ENCODE results near the gene PLEKHJ1. TPM values are rescaled to one million over a fixed set of nuclear protein-coding genes. Genes with fewer than 3 reads are reported as not detected.

PLEKHJ1 gene
- total and polyA plus RNA-seq, 2 of the 13 experiments (the other 11 are each of a cell fraction or from before 2014, with no cell fraction given) = 70.5 to 130 TPM

DNA sequence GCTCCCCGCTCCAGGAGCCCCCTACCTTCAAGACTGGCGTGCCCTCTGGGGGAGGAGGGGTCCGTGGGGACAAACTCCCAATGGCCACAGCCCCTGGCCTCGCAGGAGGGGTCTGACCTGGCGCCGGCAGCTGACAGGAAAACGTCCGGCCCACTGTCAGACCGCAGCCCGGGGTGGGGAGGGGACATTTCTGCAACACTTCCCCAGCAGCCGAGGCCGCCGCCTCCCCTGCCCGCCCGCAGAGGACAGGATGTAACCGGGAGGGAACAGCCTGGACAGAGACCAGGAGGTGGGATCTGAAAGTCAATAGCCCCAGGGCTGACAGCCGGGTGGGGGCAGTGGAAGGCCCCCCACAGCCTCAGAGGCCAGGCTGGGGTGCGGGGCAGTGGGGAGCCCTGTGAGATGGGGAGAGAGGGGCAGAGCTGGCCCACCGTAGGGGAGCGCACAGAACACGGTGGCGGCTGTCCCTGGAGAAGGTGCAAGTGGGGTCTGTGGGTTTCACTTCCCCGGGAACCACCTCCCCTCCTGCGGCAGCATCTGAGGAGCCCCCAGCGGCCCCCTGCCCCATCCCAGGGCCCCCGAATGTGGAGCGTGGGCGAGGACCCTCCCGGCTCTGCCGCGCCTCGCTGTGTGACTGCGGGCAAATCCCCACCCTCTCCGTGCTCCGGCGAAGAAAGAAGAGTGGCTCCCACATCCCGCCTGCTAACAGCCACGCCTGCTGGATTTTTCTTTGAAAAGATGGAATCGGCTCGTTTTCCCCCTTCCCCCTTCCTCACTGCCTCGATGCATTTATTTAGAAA lies 46.1 kb upstream of the PLEKHJ1 start, which contains the start of gene PEAK3 (continued):
- TF ChIP-seq, protein P1, sequence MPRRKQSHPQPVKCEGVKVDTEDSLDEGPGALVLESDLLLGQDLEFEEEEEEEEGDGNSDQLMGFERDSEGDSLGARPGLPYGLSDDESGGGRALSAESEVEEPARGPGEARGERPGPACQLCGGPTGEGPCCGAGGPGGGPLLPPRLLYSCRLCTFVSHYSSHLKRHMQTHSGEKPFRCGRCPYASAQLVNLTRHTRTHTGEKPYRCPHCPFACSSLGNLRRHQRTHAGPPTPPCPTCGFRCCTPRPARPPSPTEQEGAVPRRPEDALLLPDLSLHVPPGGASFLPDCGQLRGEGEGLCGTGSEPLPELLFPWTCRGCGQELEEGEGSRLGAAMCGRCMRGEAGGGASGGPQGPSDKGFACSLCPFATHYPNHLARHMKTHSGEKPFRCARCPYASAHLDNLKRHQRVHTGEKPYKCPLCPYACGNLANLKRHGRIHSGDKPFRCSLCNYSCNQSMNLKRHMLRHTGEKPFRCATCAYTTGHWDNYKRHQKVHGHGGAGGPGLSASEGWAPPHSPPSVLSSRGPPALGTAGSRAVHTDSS (CRISPR knock-in tag; conservative IDR thresholded peaks at IDR 0.05) = no peak
- TF ChIP-seq ZFX (CRISPR knock-in tag; IDR thresholded peaks at IDR 0.05; ENCODE audit: low read depth) (peak; percentile 52; the same call in 1 of the 2 replicates), MTA1 (CRISPR knock-in tag; IDR thresholded peaks at IDR 0.05; ENCODE audit: borderline replicate concordance) (no peak), FIP1L1 (IDR thresholded peaks at IDR 0.05; ENCODE audit: borderline replicate concordance, insufficient read depth, low read depth, low read length) (no peak), NAIF1 (CRISPR knock-in tag; IDR thresholded peaks at IDR 0.05; ENCODE audit: borderline replicate concordance) (no peak), ZNF350 (CRISPR knock-in tag; IDR thresholded peaks at IDR 0.05; ENCODE audit: borderline replicate concordance, low read depth) (peak; percentile 26; the same call in 1 of the 2 replicates), RFXAP (CRISPR knock-in tag; IDR thresholded peaks at IDR 0.05; ENCODE audit: borderline replicate concordance) (no peak)
- TF ChIP-seq, protein P2, sequence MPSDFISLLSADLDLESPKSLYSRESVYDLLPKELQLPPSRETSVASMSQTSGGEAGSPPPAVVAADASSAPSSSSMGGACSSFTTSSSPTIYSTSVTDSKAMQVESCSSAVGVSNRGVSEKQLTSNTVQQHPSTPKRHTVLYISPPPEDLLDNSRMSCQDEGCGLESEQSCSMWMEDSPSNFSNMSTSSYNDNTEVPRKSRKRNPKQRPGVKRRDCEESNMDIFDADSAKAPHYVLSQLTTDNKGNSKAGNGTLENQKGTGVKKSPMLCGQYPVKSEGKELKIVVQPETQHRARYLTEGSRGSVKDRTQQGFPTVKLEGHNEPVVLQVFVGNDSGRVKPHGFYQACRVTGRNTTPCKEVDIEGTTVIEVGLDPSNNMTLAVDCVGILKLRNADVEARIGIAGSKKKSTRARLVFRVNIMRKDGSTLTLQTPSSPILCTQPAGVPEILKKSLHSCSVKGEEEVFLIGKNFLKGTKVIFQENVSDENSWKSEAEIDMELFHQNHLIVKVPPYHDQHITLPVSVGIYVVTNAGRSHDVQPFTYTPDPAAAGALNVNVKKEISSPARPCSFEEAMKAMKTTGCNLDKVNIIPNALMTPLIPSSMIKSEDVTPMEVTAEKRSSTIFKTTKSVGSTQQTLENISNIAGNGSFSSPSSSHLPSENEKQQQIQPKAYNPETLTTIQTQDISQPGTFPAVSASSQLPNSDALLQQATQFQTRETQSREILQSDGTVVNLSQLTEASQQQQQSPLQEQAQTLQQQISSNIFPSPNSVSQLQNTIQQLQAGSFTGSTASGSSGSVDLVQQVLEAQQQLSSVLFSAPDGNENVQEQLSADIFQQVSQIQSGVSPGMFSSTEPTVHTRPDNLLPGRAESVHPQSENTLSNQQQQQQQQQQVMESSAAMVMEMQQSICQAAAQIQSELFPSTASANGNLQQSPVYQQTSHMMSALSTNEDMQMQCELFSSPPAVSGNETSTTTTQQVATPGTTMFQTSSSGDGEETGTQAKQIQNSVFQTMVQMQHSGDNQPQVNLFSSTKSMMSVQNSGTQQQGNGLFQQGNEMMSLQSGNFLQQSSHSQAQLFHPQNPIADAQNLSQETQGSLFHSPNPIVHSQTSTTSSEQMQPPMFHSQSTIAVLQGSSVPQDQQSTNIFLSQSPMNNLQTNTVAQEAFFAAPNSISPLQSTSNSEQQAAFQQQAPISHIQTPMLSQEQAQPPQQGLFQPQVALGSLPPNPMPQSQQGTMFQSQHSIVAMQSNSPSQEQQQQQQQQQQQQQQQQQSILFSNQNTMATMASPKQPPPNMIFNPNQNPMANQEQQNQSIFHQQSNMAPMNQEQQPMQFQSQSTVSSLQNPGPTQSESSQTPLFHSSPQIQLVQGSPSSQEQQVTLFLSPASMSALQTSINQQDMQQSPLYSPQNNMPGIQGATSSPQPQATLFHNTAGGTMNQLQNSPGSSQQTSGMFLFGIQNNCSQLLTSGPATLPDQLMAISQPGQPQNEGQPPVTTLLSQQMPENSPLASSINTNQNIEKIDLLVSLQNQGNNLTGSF (CRISPR knock-in tag; IDR thresholded peaks at IDR 0.05) = no peak
- TF ChIP-seq, protein P3, sequence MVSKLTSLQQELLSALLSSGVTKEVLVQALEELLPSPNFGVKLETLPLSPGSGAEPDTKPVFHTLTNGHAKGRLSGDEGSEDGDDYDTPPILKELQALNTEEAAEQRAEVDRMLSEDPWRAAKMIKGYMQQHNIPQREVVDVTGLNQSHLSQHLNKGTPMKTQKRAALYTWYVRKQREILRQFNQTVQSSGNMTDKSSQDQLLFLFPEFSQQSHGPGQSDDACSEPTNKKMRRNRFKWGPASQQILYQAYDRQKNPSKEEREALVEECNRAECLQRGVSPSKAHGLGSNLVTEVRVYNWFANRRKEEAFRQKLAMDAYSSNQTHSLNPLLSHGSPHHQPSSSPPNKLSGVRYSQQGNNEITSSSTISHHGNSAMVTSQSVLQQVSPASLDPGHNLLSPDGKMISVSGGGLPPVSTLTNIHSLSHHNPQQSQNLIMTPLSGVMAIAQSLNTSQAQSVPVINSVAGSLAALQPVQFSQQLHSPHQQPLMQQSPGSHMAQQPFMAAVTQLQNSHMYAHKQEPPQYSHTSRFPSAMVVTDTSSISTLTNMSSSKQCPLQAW (CRISPR knock-in tag; IDR thresholded peaks at IDR 0.05) = peak; percentile 37; the same call in 1 of the 2 replicates
- TF ChIP-seq, protein P4, sequence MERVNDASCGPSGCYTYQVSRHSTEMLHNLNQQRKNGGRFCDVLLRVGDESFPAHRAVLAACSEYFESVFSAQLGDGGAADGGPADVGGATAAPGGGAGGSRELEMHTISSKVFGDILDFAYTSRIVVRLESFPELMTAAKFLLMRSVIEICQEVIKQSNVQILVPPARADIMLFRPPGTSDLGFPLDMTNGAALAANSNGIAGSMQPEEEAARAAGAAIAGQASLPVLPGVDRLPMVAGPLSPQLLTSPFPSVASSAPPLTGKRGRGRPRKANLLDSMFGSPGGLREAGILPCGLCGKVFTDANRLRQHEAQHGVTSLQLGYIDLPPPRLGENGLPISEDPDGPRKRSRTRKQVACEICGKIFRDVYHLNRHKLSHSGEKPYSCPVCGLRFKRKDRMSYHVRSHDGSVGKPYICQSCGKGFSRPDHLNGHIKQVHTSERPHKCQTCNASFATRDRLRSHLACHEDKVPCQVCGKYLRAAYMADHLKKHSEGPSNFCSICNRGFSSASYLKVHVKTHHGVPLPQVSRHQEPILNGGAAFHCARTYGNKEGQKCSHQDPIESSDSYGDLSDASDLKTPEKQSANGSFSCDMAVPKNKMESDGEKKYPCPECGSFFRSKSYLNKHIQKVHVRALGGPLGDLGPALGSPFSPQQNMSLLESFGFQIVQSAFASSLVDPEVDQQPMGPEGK (CRISPR knock-in tag; IDR thresholded peaks at IDR 0.05) = peak; percentile 84
- TF ChIP-seq, protein P5, sequence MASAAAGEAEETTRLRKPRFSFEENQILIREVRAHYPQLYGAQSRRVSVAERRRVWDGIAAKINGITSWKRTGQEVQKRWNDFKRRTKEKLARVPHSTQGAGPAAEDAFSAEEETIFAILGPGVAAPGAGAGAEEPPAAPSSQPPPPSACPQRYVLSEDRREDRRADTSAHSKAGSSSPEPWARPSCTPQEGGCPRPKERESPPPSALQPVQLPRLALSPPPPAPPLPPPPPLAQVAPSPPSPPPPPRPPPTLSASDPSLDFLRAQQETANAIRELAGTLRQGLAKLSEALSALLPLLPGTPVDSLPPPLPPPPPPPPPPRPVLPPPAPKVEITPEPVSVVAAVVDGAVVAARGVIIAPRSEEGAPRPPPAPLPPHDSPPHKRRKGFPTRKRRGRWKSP (CRISPR knock-in tag; IDR thresholded peaks at IDR 0.05) = no peak
- TF ChIP-seq, protein P6, sequence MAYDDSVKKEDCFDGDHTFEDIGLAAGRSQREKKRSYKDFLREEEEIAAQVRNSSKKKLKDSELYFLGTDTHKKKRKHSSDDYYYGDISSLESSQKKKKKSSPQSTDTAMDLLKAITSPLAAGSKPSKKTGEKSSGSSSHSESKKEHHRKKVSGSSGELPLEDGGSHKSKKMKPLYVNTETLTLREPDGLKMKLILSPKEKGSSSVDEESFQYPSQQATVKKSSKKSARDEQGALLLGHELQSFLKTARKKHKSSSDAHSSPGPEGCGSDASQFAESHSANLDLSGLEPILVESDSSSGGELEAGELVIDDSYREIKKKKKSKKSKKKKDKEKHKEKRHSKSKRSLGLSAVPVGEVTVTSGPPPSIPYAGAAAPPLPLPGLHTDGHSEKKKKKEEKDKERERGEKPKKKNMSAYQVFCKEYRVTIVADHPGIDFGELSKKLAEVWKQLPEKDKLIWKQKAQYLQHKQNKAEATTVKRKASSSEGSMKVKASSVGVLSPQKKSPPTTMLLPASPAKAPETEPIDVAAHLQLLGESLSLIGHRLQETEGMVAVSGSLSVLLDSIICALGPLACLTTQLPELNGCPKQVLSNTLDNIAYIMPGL (CRISPR knock-in tag; IDR thresholded peaks at IDR 0.05; ENCODE audit: borderline replicate concordance in 1 of 2, low read depth in 1 of 2) = 0 out of 4 replicates have a peak, but pooled peaks of 1 of the 2 experiments have one; percentile 20
